ENCODE results near the gene REX1BD. TPM values are rescaled to one million over a fixed set of nuclear protein-coding genes. Genes with fewer than 3 reads are reported as not detected.

REX1BD gene
- total and polyA plus RNA-seq, 4 donors, result 51.4 to 114 (median 83.0) TPM

DNA sequence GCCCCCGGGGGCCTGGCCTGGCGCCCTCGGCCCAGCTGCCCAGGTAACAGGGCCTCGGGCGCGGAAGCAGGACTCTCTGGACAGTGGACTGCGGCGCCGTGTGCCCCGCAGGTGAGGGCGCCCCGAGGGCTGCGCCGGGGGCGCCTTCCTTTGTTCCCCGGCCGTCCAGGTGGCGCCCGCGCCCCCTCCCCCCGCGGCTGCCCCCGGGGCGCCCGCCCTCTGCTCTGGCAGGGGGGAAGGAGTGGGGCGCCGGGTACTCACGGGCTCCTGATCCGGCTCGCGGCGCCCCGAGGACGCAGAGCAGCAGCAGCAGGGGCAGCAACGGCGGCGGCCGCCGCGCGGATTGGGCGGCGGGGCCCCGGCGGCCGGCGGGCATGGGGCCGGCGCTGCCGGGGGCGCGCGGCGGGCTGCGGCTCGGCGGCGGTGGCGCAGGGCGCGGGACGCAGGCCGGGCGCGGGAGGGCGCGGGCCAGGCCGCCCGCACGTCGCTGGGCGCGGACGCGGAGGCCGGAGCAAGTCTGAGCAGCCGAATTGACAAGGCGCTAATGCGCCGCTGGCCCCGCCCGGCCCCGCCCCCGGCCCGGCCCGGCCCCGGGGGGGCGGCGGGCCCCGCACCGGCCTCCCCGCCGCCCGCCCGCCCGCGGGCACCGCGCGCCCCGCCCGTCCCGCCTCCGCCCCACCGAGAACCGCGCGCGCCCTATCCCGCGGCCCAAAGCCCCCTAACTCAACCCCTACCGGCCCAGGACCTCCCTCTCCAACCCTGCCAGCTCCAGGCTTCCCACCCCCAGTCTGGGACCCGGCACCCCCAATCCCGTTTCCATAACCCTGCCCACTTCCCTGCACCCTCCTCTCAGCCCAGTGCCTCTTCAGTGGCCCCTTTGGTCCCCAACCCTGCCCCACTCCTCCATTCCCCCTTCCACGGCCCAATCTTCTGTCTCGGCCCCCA is 18.0 kb downstream of the REX1BD start, which contains the start of gene CRLF1:
Gene CRLF1 (minus strand): TSS at position 519 of the 945 bp plus-strand sequence. CDS start 143 bp downstream, at position 376.
- Histone ChIP-seq H3K4me3 (no peak within 1 kb of the TSS), H3K27ac (ENCODE audit: low read depth in 1 of 2, low read length in 1 of 2) (no peak within 1 kb of the TSS), H3K27me3 (ENCODE audit: control insufficient read depth in 3 of 3, insufficient read depth in 3 of 3, low read length in 2 of 3) (peaks cover 0 to 52% (median 45%) of the 10 kb centered on the region in 3 donors), H3K9me3 (ENCODE audit: control insufficient read depth in 4 of 4, insufficient read depth in 3 of 4, low read length in 3 of 4) (peaks cover 0 to 4% (median 0%) of the 10 kb centered on the region in 4 donors), H3K4me1 (ENCODE audit: control insufficient read depth in 5 of 5, insufficient read depth in 5 of 5, low read length in 5 of 5) (peaks cover 0 to 22% (median 2%) of the 10 kb centered on the region in 5 donors), H3K9ac (ENCODE audit: insufficient read depth in 1 of 2, low read length in 2 of 2) (no peak within 1 kb of the TSS), H3K36me3 (ENCODE audit: control insufficient read depth in 4 of 4, insufficient read depth in 4 of 4, low read length in 4 of 4) (no peaks in the 10 kb centered on the region)
- no peak for ATAC-seq (ENCODE audit: insufficient read depth, low FRiP score)
- peak; percentile 46 to 79 (median 71) for DNase-seq
- TF ChIP-seq, protein P1, sequence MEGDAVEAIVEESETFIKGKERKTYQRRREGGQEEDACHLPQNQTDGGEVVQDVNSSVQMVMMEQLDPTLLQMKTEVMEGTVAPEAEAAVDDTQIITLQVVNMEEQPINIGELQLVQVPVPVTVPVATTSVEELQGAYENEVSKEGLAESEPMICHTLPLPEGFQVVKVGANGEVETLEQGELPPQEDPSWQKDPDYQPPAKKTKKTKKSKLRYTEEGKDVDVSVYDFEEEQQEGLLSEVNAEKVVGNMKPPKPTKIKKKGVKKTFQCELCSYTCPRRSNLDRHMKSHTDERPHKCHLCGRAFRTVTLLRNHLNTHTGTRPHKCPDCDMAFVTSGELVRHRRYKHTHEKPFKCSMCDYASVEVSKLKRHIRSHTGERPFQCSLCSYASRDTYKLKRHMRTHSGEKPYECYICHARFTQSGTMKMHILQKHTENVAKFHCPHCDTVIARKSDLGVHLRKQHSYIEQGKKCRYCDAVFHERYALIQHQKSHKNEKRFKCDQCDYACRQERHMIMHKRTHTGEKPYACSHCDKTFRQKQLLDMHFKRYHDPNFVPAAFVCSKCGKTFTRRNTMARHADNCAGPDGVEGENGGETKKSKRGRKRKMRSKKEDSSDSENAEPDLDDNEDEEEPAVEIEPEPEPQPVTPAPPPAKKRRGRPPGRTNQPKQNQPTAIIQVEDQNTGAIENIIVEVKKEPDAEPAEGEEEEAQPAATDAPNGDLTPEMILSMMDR (IDR thresholded peaks at IDR 0.05; ENCODE audit: control extremely low read depth, extremely low read depth), result no peak
- 1% methylated on average over 34 to 115 of the region's 116 CpGs for WGBS, 2 donors

DNA sequence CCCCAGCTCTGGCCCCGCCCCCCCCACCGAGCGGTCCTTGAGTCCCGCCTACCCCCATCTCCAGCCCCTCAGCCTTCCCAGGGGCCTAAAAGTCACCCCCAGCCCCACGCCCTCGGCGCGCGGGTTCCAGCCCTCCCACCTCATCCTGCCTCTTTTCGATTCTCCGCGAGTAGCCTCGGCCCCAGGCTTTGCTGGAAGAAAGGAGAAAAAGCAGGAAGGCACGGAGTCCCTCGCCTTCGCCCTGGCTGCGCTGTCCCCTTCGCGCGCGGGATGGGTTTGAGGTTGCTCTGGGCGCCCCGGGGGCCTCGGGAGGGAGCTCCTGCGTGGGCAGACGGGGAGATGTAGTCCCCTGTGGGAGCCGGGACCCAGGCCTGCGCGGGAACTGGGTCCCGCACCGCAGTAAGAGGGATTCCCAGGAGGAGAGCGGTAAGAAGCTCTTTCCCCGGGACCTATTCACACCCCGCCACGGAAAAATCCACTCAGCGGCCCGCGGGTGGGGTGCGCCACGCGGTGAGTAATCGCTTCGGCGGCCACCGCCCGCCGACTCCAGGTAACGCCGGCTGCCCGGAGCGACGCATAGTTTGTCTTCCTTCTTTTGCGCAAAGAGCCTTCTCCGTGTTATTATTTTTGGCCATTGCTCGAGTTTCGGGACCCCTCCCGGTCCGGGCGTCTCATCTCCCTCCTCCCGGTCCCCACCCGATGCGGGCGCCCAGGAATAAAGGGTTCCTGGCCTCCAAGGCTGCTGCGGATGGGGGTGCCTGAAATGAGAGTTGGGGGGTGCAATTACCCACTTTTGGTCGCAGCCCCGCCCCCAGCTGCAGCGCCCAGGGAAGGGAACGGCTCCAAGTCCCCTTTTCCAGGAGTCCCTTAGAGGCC is 18.9 kb downstream of the REX1BD start:
- TF ChIP-seq, protein P1 (IDR thresholded peaks at IDR 0.05; ENCODE audit: control extremely low read depth, extremely low read depth), result no peak
- WGBS, 2 donors, result 1 to 2% methylated on average over 67 to 68 of the region's 68 CpGs
- no peak overlapping the region for H3K27ac ChIP-seq (ENCODE audit: low read depth in 1 of 2, low read length in 1 of 2)
- peaks cover 0 to 4% (median 0%) of the 10 kb centered on the region in 4 donors for H3K9me3 ChIP-seq (ENCODE audit: control insufficient read depth in 4 of 4, insufficient read depth in 3 of 4, low read length in 3 of 4)
- H3K36me3 ChIP-seq (ENCODE audit: control insufficient read depth in 4 of 4, insufficient read depth in 4 of 4, low read length in 4 of 4), result no peaks in the 10 kb centered on the region
- H3K27me3 ChIP-seq (ENCODE audit: control insufficient read depth in 3 of 3, insufficient read depth in 3 of 3, low read length in 2 of 3), result peaks cover 0 to 60% (median 51%) of the 10 kb centered on the region in 3 donors
- H3K9ac ChIP-seq (ENCODE audit: insufficient read depth in 1 of 2, low read length in 2 of 2), result no peak overlapping the region
- no peak overlapping the region for H3K4me3 ChIP-seq
- peaks cover 0 to 27% (median 10%) of the 10 kb centered on the region in 5 donors for H3K4me1 ChIP-seq (ENCODE audit: control insufficient read depth in 5 of 5, insufficient read depth in 5 of 5, low read length in 5 of 5)
- no peak for ATAC-seq (ENCODE audit: insufficient read depth, low FRiP score)
- no peak for DNase-seq

DNA sequence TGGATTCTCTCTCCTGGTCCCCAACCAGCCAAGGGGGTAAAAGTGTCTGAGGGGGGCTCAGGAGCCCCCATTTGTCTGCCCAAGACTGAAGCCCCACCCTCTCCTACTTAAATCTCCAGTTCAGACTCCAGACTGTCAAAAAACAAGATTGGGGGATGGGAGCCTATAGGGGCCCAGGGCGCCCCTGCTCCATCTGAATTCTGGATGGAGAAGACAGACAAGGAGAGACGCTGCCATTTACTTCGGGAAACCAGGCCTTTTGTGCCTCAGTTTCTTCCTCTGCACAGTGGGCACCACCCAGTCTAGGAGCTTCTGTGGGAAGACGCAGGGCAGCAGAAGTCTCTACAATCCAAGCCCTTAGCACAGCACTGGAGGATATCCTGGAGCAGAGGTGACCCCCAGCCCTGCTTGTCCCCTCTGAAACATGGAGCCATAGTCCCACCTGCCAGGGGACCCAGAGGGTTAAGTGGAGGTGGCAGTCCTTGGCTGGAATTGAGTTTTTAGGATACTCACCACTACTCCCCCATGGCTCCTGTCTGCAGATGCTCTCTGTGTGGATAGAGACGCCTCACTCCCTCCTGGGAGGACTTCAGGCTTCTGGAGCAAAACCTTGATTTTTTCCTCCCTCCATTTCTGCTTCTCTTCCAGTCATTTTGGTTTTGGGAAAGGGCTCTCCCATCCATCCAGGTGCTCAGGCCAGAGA is 19.7 kb downstream of the REX1BD start:
- WGBS, 2 donors, result 19 to 40% methylated on average over 5 of the region's 5 CpGs
- Histone ChIP-seq H3K9me3 (ENCODE audit: control insufficient read depth in 4 of 4, insufficient read depth in 3 of 4, low read length in 3 of 4) (peaks cover 0 to 4% (median 0%) of the 10 kb centered on the region in 4 donors), H3K9ac (ENCODE audit: insufficient read depth in 1 of 2, low read length in 2 of 2) (no peak overlapping the region), H3K36me3 (ENCODE audit: control insufficient read depth in 4 of 4, insufficient read depth in 4 of 4, low read length in 4 of 4) (no peaks in the 10 kb centered on the region), H3K27me3 (ENCODE audit: control insufficient read depth in 3 of 3, insufficient read depth in 3 of 3, low read length in 2 of 3) (peaks cover 0 to 61% (median 47%) of the 10 kb centered on the region in 3 donors), H3K27ac (ENCODE audit: low read depth in 1 of 2, low read length in 1 of 2) (no peak overlapping the region), H3K4me1 (ENCODE audit: control insufficient read depth in 5 of 5, insufficient read depth in 5 of 5, low read length in 5 of 5) (peaks cover 0 to 31% (median 15%) of the 10 kb centered on the region in 5 donors), H3K4me3 (no peak overlapping the region)
- DNase-seq, result no peak
- TF ChIP-seq, protein P1 (IDR thresholded peaks at IDR 0.05; ENCODE audit: control extremely low read depth, extremely low read depth), result no peak
- no peak for ATAC-seq (ENCODE audit: insufficient read depth, low FRiP score)

All from lung (tissue), 12 donors.